Measurements from ENCODE around the gene PARD3.

GRCh38 chr10:34648919-34649318, 166.2 kb downstream of the PARD3 start:
- TF ChIP-seq CTCF (IDR thresholded peaks at IDR 0.05): no peak
- no peak for TF ChIP-seq POLR2AphosphoS5 (IDR thresholded peaks at IDR 0.05)
